HUES48 (cell line): ENCODE data around the gene CFAP74.

Experiments
- H3K27ac ChIP-seq: one replicate; pipeline ENCODE4 v1.7.0; 2013; ENCODE audit warnings: low read depth, low read length, inconsistent platforms
- H3K27me3 ChIP-seq: 2 replicates; pipeline ENCODE4 v1.6.1; 2013; ENCODE audit warnings: mild to moderate bottlenecking, low read length; ENCODE audit not compliant: control insufficient read depth, insufficient read depth
- H3K36me3 ChIP-seq: 2 replicates; pipeline ENCODE4 v1.6.1; 2013; ENCODE audit warnings: low read length; ENCODE audit not compliant: control insufficient read depth, insufficient read depth
- H3K4me1 ChIP-seq: 2 replicates; pipeline ENCODE4 v1.6.1; 2013; ENCODE audit warnings: mild to moderate bottlenecking, low read length; ENCODE audit not compliant: control insufficient read depth, insufficient read depth
- H3K4me3 ChIP-seq: 2 replicates; pipeline ENCODE4 v1.5.1; 2013; ENCODE audit warnings: mild to moderate bottlenecking, low read depth, low read length
- H3K9ac ChIP-seq: 2 replicates; pipeline ENCODE4 v1.6.1; 2013; ENCODE audit warnings: mild to moderate bottlenecking, low read depth, low read length, moderate library complexity
- H3K9me3 ChIP-seq: 2 replicates; pipeline ENCODE4 v1.6.1; 2013; ENCODE audit warnings: low read length; ENCODE audit not compliant: control insufficient read depth, insufficient read depth

Gene CFAP74

DNA sequence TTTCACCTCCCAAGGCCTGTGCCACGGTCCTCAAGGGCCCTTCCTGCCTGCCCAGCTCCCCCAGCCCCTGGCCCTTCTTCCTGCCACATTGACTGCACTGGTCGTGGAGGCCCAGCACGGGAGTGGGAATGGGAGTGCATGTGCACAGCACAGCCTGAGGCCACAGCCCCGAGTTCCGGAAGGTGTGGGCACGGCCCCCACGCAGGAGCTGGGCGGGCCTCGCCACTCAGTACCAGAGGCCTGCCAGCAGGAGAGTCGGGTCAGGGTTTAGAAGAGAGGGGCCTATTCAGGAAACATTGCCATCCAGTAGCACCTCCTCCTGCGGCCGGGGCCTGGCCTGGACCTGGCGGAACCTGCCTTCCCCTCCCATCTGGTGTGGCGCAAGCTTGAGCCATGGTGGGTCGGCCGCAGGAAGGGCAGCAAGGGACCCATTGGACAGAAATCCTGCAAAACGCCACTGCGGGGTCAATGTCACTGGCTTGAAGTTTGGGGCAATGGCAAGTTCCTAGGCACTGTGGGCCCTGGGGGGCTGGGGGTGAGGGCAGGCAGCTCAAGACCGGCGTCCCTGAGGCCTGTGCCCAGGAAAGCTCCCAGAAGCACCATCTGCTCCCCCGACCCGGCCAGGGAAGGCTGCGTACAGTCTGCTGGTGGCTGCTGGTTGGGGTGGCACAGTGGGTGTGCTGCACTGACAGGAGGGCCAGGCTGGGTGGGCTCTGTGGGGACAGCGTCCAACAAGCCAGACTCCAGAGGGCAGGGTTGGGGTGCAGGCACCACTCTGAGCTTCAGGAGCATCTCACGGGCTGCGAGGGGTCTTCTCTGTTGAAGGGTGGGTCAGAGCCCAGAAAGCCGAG lies 82.8 kb downstream of the CFAP74 start:
- Histone ChIP-seq H3K9ac (no peak overlapping the region), H3K36me3 (no peaks in the 10 kb centered on the region), H3K27ac (no peak overlapping the region), H3K9me3 (no peaks in the 10 kb centered on the region), H3K4me1 (peaks cover 8% of the 10 kb centered on the region; the same call in 1 of the 2 replicates), H3K27me3 (0 out of 2 replicates have a peak, but pooled peaks cover 4% of the 10 kb centered on the region), H3K4me3 (no peak overlapping the region)

DNA sequence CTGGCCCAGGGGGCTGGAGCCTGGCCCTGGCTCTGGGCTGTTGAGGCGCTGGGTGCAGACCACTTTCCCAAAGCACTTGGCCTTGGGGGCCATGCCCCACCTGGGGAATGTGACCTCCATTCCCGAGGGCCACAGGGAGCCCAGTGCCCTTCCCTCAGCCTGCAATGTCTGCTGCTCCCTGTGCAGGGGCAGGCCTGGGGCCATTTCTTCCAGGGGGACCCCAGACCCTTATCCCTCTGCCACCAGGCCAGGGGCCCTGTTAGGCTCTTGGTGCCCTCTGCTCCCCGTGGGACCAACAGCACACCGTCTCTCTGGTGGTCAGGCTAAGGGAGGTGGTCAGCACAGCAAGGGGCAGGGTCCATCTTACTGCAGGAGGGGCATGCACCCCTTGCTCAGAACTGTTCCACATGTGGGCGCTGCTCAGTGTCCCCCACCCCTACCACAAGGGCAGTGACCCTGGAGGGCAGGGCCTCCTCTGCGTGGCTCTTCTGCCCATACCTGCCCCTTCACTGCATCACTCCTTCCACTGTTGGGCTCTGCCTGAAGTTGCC lies 83.5 kb downstream of the CFAP74 start:
- H3K27ac ChIP-seq, result no peak overlapping the region
- H3K9ac ChIP-seq, result no peak overlapping the region
- H3K27me3 ChIP-seq, result 0 out of 2 replicates have a peak, but pooled peaks cover 4% of the 10 kb centered on the region
- H3K9me3 ChIP-seq, result no peaks in the 10 kb centered on the region
- peak overlapping the region; percentile 35; the same call in 1 of the 2 replicates for H3K4me3 ChIP-seq
- no peaks in the 10 kb centered on the region for H3K36me3 ChIP-seq
- peaks cover 8% of the 10 kb centered on the region; the same call in 1 of the 2 replicates for H3K4me1 ChIP-seq

- no peak overlapping the region for H3K9ac ChIP-seq
- peak overlapping the region; percentile 66 for H3K4me3 ChIP-seq
- H3K36me3 ChIP-seq, result no peaks in the 10 kb centered on the region
- peaks cover 8% of the 10 kb centered on the region; the same call in 1 of the 2 replicates for H3K4me1 ChIP-seq
- peak overlapping the region; percentile 75 for H3K27ac ChIP-seq
- 0 out of 2 replicates have a peak, but pooled peaks cover 4% of the 10 kb centered on the region for H3K27me3 ChIP-seq
- H3K9me3 ChIP-seq, result no peaks in the 10 kb centered on the region
Measured at GRCh38 chr1:1919304-1920056, 84.1 kb downstream of the CFAP74 start.

DNA sequence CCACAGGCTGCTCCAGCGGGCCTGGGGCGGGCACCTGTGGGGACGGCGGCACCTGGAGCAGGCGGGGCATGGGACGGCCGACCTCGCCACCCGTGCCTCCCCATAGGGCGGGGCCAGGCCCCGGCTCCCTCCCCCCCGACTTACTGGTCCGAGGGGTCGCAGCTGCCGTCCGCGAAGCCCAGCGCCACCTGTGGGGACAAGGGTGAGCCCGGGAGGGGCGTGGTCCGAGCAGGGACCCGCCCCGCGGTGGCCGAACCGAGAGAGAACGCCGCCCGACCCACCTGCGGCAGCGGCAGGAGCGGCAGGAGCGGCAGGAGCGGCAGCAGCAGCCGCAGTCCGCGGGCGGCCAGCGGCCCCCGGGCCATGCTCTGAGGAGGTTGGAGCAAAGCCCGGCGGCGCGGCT lies 84.7 kb downstream of the CFAP74 start, which contains the start of gene TMEM52:
TSS of gene TMEM52 (minus strand) at position 379 of the 403 bp plus-strand sequence. CDS start at position 365, 14 bp downstream.
- H3K4me1 ChIP-seq, result peaks cover 8% of the 10 kb centered on the region; the same call in 1 of the 2 replicates
- H3K9ac ChIP-seq, result peak within 1 kb of the TSS; percentile 41
- 0 out of 2 replicates have a peak, but pooled peaks cover 4% of the 10 kb centered on the region for H3K27me3 ChIP-seq
- H3K36me3 ChIP-seq, result no peaks in the 10 kb centered on the region
- peak within 1 kb of the TSS; percentile 66 for H3K4me3 ChIP-seq
- no peaks in the 10 kb centered on the region for H3K9me3 ChIP-seq
- H3K27ac ChIP-seq, result peak within 1 kb of the TSS; percentile 75

- peak overlapping the region; percentile 66 for H3K4me3 ChIP-seq
- H3K36me3 ChIP-seq, result no peaks in the 10 kb centered on the region
- H3K4me1 ChIP-seq, result peaks cover 8% of the 10 kb centered on the region; the same call in 1 of the 2 replicates
- 0 out of 2 replicates have a peak, but pooled peaks cover 4% of the 10 kb centered on the region for H3K27me3 ChIP-seq
- peak overlapping the region; percentile 75 for H3K27ac ChIP-seq
- H3K9me3 ChIP-seq, result no peaks in the 10 kb centered on the region
- peak overlapping the region; percentile 41 for H3K9ac ChIP-seq
Measured at GRCh38 chr1:1917995-1918900, 85.3 kb downstream of the CFAP74 start.

- Histone ChIP-seq H3K4me3 (no peak overlapping the region), H3K9me3 (no peaks in the 10 kb centered on the region), H3K36me3 (no peaks in the 10 kb centered on the region), H3K9ac (no peak overlapping the region), H3K4me1 (peaks cover 8% of the 10 kb centered on the region; the same call in 1 of the 2 replicates), H3K27me3 (0 out of 2 replicates have a peak, but pooled peaks cover 4% of the 10 kb centered on the region), H3K27ac (no peak overlapping the region)
Measured at GRCh38 chr1:1917304-1917976, 86.1 kb downstream of the CFAP74 start.

- Histone ChIP-seq H3K36me3 (no peaks in the 10 kb centered on the region), H3K4me1 (peaks cover 8% of the 10 kb centered on the region; the same call in 1 of the 2 replicates), H3K9me3 (no peaks in the 10 kb centered on the region), H3K27me3 (0 out of 2 replicates have a peak, but pooled peaks cover 4% of the 10 kb centered on the region), H3K27ac (no peak overlapping the region), H3K9ac (no peak overlapping the region), H3K4me3 (no peak overlapping the region)
Measured at GRCh38 chr1:1916851-1917251, 86.7 kb downstream of the CFAP74 start.

DNA sequence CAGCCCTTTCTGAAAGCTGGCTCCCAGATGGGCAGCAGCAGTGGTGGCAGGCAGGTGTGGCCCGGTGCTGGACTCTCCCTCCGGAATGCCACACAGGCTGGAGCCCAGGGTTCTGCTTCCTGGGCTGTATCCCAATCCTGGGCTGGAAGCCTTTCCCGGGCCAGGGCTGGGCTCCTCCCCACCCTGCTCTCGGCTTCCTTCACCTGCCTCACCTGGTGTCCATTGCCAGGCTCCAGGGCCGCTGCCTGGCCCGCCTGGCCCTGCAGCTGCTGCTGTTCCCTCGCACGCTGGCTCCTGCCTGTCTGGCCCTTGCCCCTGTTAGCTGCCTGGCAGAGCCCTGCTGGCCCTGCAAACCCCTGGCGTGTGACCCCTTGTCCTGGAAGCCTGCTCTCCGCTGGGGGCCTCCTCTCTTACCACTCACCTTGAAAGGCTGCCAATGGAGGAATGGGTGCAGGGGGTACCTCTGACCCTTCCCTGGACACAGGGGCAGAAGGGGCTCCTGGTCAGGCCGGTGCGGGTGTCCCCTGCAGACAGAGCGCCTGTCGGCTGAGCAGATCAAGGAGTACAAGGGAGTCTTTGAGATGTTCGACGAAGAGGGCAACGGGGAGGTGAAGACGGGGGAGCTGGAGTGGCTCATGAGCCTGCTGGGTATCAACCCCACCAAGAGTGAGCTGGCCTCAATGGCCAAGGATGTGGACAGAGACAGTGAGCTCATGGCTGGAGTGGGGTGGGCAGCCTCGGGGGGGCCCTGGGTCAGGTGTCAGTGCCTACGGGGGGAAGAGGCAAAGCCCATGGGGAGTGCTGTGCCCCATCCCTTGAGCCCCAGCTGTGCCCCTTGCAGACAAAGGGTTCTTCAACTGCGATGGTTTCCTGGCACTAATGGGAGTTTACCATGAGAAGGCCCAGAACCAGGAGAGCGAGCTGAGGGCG lies 87.4 kb downstream of the CFAP74 start:
- Histone ChIP-seq H3K36me3 (no peaks in the 10 kb centered on the region), H3K27ac (no peak overlapping the region), H3K27me3 (0 out of 2 replicates have a peak, but pooled peaks cover 4% of the 10 kb centered on the region), H3K9ac (no peak overlapping the region), H3K4me3 (no peak overlapping the region), H3K4me1 (peaks cover 8% of the 10 kb centered on the region; the same call in 1 of the 2 replicates), H3K9me3 (no peaks in the 10 kb centered on the region)
